Panc1 (cell line): ENCODE measurements around the gene SCOC. TPM values are rescaled to one million over a fixed set of nuclear protein-coding genes. Genes with fewer than 3 reads are reported as not detected.
"Not testable (repeated sequence)": the region's sequence is repeated elsewhere in the genome, so short reads cannot be mapped to it uniquely, and the experiment has no call there.

Experiments
- ATAC-seq: fragments of 200-7000 bp; cut with Tn5 transposase; 2 replicates; pipeline ENCODE4 v1.9.1; 2020; ENCODE audit warnings: mild to moderate bottlenecking, moderate library complexity
- BruUV-seq: library from RNA; stranded (reverse); fragments of 400-500 nt; replicated peaks from 2 replicates; lab custom pipeline; 2021; lab: Mats Ljungman, UMichigan
- CTCF ChIA-PET: fragments of 300-600 bp; sonication (Branson Sonifier 250); formaldehyde crosslinking; loops from one replicate; lab custom pipeline; 2022; ENCODE audit warnings: antibody characterized with exemption; lab: Charles Lee
- POLR2A ChIA-PET: fragments of 300-600 bp; sonication (Branson Sonifier 250); formaldehyde crosslinking; loops from one replicate; lab custom pipeline; 2022; ENCODE audit warnings: antibody characterized with exemption; lab: Charles Lee
- DNase-seq: peaks from one replicate; pipeline ENCODE4 v3.0.0-alpha.2; 2010; ENCODE audit warnings: low read depth, low spot score
- H3K27ac ChIP-seq: 2 replicates; pipeline ENCODE4 v1.5.1; 2011; ENCODE audit warnings: mild to moderate bottlenecking, low read length, inconsistent platforms
- H3K27me3 ChIP-seq: fragments of 200-500 bp; sonication (Bioruptor generic); 2 replicates; pipeline ENCODE4 v1.6.0; 2014; ENCODE audit warnings: low read length, inconsistent platforms; ENCODE audit not compliant: control insufficient read depth, insufficient read depth
- H3K36me3 ChIP-seq: fragments of 200-500 bp; sonication (Bioruptor generic); 2 replicates; pipeline ENCODE4 v1.5.1; 2014; ENCODE audit warnings: inconsistent platforms, mild to moderate bottlenecking, low read length, moderate library complexity; ENCODE audit not compliant: control insufficient read depth, insufficient read depth
- H3K4me1 ChIP-seq: 2 replicates; pipeline ENCODE4 v1.5.1; 2011; ENCODE audit warnings: inconsistent platforms, mild to moderate bottlenecking, low read length, moderate library complexity; ENCODE audit not compliant: control insufficient read depth, insufficient read depth
- H3K4me3 ChIP-seq, 2 experiments: 2 replicates each; pipeline ENCODE4 v1.5.1; 2011 to 2012; ENCODE audit warnings: low read depth in 2 of 2, low read length in 2 of 2, mild to moderate bottlenecking in 2 of 2, inconsistent platforms in 1 of 2, moderate library complexity in 1 of 2
- H3K9me3 ChIP-seq: fragments of 200-500 bp; sonication (Bioruptor generic); 2 replicates; pipeline ENCODE4 v1.5.1; 2014; ENCODE audit warnings: low read depth, mild to moderate bottlenecking, inconsistent platforms, low read length, moderate library complexity; ENCODE audit not compliant: control insufficient read depth, insufficient read depth
- POLR2AphosphoS5 ChIP-seq: IDR thresholded peaks from 2 replicates; pipeline ENCODE4 v1.6.1; 2012; ENCODE audit warnings: mild to moderate bottlenecking, low read depth, low read length, moderate library complexity
- SIN3A ChIP-seq: IDR thresholded peaks from 2 replicates; pipeline ENCODE4 v1.6.1; 2012; ENCODE audit warnings: low read depth, mild to moderate bottlenecking, low read length, moderate library complexity, borderline replicate concordance; ENCODE audit not compliant: insufficient read depth
- TCF7L2 ChIP-seq: IDR thresholded peaks from 2 replicates; pipeline ENCODE4 v1.6.1; 2011; ENCODE audit warnings: mild to moderate bottlenecking, low read depth, low read length, inconsistent platforms
- in situ Hi-C: cut with HindIII; loops from 2 replicates; pipeline ENCODE4 v1.10.0; 2016; ENCODE audit warnings: low sequenced_read_pairs, low pct_unique_long_range_greater_than_20kb
- intact Hi-C: fragments of 100-400 bp; cut with micrococcal nuclease; formaldehyde crosslinking; loops from one replicate; pipeline ENCODE4 v1.10.0; 2022; ENCODE audit not compliant: unreplicated experiment
- total RNA-seq: library from RNA; stranded (reverse); gene quantifications from one replicate; pipeline ENCODE4 v1.2.1, GENCODE V29; 2021; ENCODE audit not compliant: unreplicated experiment
- TF ChIP-seq, protein P1 (sequence below), 2 experiments: IDR thresholded peaks; 2 replicates each; pipeline ENCODE4 v1.6.1; 2011 to 2012; ENCODE audit warnings: low read depth in 2 of 2, control low read depth in 1 of 2, low read length in 1 of 2, mild to moderate bottlenecking in 1 of 2, moderate library complexity in 1 of 2; ENCODE audit not compliant: insufficient read depth in 1 of 2
- TF ChIP-seq, protein P2 (sequence below): fragments of 450-650 bp; IDR thresholded peaks from 2 replicates; pipeline ENCODE4 v1.5.1; 2017; ENCODE audit warnings: mild to moderate bottlenecking

Gene SCOC
- total RNA-seq, 1 experiment from 2014 or later: 30.2 TPM

DNA sequence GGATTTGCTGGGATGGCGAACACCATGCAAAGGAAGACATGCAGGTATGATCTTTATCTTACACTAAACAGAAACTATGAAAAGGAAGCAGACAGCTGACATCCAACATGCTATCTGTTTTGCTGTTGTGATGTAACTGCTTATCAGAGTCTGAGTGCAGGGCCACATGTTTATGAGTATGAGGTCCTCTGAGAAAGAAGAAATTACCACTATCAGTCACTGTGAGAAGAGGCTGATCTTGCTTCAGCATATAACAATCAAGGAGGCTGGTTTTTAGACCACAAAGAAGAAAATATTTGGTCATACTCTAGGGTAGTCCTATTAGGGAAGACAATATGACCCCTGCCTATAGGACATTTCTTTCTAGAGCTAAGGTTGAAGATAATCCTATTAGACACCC lies 35.5 kb downstream of the SCOC start:
- no peak for ATAC-seq
- Histone ChIP-seq H3K4me3 (no peak overlapping the region), H3K9me3 (no peaks in the 10 kb centered on the region), H3K4me1 (no peaks in the 10 kb centered on the region), H3K27ac (no peak overlapping the region), H3K36me3 (no peaks in the 10 kb centered on the region), H3K27me3 (no peaks in the 10 kb centered on the region)
- BruUV-seq: no TSS peak
- intact Hi-C loops (no loop called here), in situ Hi-C loops (no loop called here)
- ChIA-PET POLR2A (no interaction called here), CTCF (interaction anchor here (0.6 kb wide), 1 partner anchor 201 kb away, joined by 3 read pairs; no protein-coding TSS in a partner anchor)
- DNase-seq: no peak
- no peak for TF ChIP-seq SIN3A
- TF ChIP-seq TCF7L2: no peak
- TF ChIP-seq, protein P1, sequence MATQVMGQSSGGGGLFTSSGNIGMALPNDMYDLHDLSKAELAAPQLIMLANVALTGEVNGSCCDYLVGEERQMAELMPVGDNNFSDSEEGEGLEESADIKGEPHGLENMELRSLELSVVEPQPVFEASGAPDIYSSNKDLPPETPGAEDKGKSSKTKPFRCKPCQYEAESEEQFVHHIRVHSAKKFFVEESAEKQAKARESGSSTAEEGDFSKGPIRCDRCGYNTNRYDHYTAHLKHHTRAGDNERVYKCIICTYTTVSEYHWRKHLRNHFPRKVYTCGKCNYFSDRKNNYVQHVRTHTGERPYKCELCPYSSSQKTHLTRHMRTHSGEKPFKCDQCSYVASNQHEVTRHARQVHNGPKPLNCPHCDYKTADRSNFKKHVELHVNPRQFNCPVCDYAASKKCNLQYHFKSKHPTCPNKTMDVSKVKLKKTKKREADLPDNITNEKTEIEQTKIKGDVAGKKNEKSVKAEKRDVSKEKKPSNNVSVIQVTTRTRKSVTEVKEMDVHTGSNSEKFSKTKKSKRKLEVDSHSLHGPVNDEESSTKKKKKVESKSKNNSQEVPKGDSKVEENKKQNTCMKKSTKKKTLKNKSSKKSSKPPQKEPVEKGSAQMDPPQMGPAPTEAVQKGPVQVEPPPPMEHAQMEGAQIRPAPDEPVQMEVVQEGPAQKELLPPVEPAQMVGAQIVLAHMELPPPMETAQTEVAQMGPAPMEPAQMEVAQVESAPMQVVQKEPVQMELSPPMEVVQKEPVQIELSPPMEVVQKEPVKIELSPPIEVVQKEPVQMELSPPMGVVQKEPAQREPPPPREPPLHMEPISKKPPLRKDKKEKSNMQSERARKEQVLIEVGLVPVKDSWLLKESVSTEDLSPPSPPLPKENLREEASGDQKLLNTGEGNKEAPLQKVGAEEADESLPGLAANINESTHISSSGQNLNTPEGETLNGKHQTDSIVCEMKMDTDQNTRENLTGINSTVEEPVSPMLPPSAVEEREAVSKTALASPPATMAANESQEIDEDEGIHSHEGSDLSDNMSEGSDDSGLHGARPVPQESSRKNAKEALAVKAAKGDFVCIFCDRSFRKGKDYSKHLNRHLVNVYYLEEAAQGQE (IDR thresholded peaks at IDR 0.05; ENCODE audit: insufficient read depth in 1 of 2, low read depth in 2 of 2, low read length in 1 of 2): no peak
- TF ChIP-seq POLR2AphosphoS5: no peak
- TF ChIP-seq, protein P2, sequence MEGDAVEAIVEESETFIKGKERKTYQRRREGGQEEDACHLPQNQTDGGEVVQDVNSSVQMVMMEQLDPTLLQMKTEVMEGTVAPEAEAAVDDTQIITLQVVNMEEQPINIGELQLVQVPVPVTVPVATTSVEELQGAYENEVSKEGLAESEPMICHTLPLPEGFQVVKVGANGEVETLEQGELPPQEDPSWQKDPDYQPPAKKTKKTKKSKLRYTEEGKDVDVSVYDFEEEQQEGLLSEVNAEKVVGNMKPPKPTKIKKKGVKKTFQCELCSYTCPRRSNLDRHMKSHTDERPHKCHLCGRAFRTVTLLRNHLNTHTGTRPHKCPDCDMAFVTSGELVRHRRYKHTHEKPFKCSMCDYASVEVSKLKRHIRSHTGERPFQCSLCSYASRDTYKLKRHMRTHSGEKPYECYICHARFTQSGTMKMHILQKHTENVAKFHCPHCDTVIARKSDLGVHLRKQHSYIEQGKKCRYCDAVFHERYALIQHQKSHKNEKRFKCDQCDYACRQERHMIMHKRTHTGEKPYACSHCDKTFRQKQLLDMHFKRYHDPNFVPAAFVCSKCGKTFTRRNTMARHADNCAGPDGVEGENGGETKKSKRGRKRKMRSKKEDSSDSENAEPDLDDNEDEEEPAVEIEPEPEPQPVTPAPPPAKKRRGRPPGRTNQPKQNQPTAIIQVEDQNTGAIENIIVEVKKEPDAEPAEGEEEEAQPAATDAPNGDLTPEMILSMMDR: no peak

DNA sequence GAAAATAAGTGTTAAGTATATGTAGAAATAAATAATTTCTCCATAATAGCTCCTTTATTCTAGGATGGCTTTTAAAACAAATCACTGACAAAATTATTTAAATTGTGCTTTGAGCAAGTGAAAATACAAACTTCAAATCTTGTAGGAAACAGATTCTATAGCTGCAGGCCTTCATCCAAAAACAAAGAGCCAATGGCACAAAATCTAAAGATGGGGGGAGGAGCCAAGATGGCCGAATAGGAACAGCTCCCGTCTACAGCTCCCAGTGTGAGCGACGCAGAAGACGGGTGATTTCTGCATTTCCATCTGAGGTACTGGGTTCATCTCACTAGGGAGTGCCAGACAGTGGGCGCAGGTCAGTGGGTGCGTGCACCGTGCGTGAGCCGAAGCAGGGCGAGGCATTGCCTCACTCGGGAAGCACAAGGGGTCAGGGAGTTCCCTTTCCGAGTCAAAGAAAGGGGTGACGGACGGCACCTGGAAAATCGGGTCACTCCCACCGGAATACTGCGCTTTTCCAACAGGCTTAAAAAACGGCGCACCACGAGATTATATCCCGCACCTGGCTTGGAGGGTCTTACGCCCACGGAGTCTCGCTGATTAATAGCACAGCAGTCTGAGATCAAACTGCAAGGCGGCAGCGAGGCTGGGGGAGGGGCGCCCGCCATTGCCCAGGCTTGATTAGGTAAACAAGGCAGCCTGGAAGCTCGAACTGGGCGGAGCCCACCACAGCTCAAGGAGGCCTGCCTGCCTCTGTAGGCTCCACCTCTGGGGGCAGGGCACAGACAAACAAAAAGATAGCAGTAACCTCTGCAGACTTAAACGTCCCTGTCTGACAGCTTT lies 39.9 kb downstream of the SCOC start:
- H3K36me3 ChIP-seq, intact Hi-C loops, CTCF ChIA-PET, H3K9me3 ChIP-seq, BruUV-seq, H3K27me3 ChIP-seq, in situ Hi-C loops, DNase-seq, ATAC-seq, H3K4me1 ChIP-seq, H3K27ac ChIP-seq: not testable (repeated sequence)
- POLR2A ChIA-PET: interaction anchor here (0.6 kb wide), 1 partner anchor 40 kb away, joined by 3 read pairs; the partner anchor contains the start of gene SCOC
- peak overlapping the region; percentile 23 to 24; a peak in 3 of 4 replicates for H3K4me3 ChIP-seq

DNA sequence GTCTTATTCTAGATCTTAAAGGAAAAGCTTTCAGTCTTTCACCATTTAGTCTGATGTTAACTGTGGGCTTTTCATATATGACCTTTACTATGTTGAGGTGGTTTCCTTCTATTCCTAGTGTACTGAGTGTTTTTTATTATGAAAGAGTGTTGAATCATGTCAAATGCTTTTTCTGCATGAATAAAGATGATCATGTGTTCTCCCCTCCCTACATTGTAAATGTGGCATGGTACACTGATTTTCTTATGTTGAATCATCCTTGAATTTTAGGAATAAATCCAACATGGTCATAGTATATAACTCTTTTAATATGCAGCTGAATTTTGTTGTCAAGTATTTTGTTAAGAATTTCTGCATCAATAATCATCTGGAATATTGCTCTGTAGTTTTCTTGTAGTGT lies 49.7 kb downstream of the SCOC start:
- no peak for TF ChIP-seq TCF7L2
- TF ChIP-seq, protein P2: no peak
- TF ChIP-seq, protein P1 (IDR thresholded peaks at IDR 0.05; ENCODE audit: insufficient read depth in 1 of 2, low read depth in 2 of 2, low read length in 1 of 2): no peak
- no peaks in the 10 kb centered on the region for H3K9me3 ChIP-seq
- ChIA-PET CTCF (no interaction called here), POLR2A (no interaction called here)
- no peak for DNase-seq
- no peaks in the 10 kb centered on the region for H3K27me3 ChIP-seq
- no peak overlapping the region for H3K27ac ChIP-seq
- no peaks in the 10 kb centered on the region for H3K36me3 ChIP-seq
- peaks cover 6% of the 10 kb centered on the region for H3K4me1 ChIP-seq
- in situ Hi-C loops: no loop called here
- no TSS peak for BruUV-seq
- H3K4me3 ChIP-seq: no peak overlapping the region
- intact Hi-C loops: no loop called here
- no peak for ATAC-seq
